ENCODE results near the gene SLC27A4.

SLC27A4 gene

GRCh38 chr9:128339761-128340690 is at the start of gene SLC27A4:
Gene SLC27A4, plus strand, starts transcription at chr9:128340527. Its CDS starts 2,606 bp downstream, at chr9:128343133.
- peak; percentile 44 to 75 (median 55) for DNase-seq (ENCODE audit: low read depth in 3 of 3)

GRCh38 chr9:128292009-128292408 is 48.3 kb upstream of the SLC27A4 start:
- DNase-seq (ENCODE audit: low read depth in 3 of 3) = no peak

- no peak for DNase-seq (ENCODE audit: low read depth in 3 of 3)
Measured at GRCh38 chr9:128293091-128293490, 47.2 kb upstream of the SLC27A4 start.

GRCh38 chr9:128294142-128294541 is 46.2 kb upstream of the SLC27A4 start:
- no peak for DNase-seq (ENCODE audit: low read depth in 3 of 3)

GRCh38 chr9:128296340-128297220 is 43.7 kb upstream of the SLC27A4 start:
- DNase-seq (ENCODE audit: low read depth in 3 of 3) = no peak

- DNase-seq (ENCODE audit: low read depth in 3 of 3) = no peak
Measured at GRCh38 chr9:128297221-128297773, 43.0 kb upstream of the SLC27A4 start.

GRCh38 chr9:128298535-128299482 is 41.5 kb upstream of the SLC27A4 start:
- DNase-seq (ENCODE audit: low read depth in 3 of 3) = no peak

GRCh38 chr9:128304136-128304970 is 36.0 kb upstream of the SLC27A4 start:
- no peak for DNase-seq (ENCODE audit: low read depth in 3 of 3)

- no peak for DNase-seq (ENCODE audit: low read depth in 3 of 3)
Measured at GRCh38 chr9:128304971-128305288, 35.4 kb upstream of the SLC27A4 start.

GRCh38 chr9:128309551-128309950 is 30.8 kb upstream of the SLC27A4 start:
- no peak for DNase-seq (ENCODE audit: low read depth in 3 of 3)

- DNase-seq (ENCODE audit: low read depth in 3 of 3) = no peak
Measured at GRCh38 chr9:128310461-128310860, 29.9 kb upstream of the SLC27A4 start.

GRCh38 chr9:128314697-128315096 is 25.6 kb upstream of the SLC27A4 start:
- DNase-seq (ENCODE audit: low read depth in 3 of 3) = no peak

- no peak for DNase-seq (ENCODE audit: low read depth in 3 of 3)
Measured at GRCh38 chr9:128316421-128316820, 23.9 kb upstream of the SLC27A4 start.

GRCh38 chr9:128317629-128318028 is 22.7 kb upstream of the SLC27A4 start:
- DNase-seq (ENCODE audit: low read depth in 3 of 3) = no peak

GRCh38 chr9:128321343-128321742 is 19.0 kb upstream of the SLC27A4 start:
- DNase-seq (ENCODE audit: low read depth in 3 of 3) = no peak

GRCh38 chr9:128321879-128322403 is 18.4 kb upstream of the SLC27A4 start:
- DNase-seq (ENCODE audit: low read depth in 3 of 3) = no peak

- DNase-seq (ENCODE audit: low read depth in 3 of 3) = peak; percentile 85 to 94 (median 87)
Measured at GRCh38 chr9:128322404-128323211, 17.7 kb upstream of the SLC27A4 start, which contains the start of the genes COQ4 and TRUB2. Gene COQ4, plus strand, starts transcription at chr9:128322839. Its CDS starts 20 bp downstream, at chr9:128322859. Gene TRUB2, minus strand, starts transcription at chr9:128322447. Its CDS starts 39 bp downstream, at chr9:128322408.

GRCh38 chr9:128323212-128323730 is 17.1 kb upstream of the SLC27A4 start:
- DNase-seq (ENCODE audit: low read depth in 3 of 3) = no peak

- DNase-seq (ENCODE audit: low read depth in 3 of 3) = no peak
Measured at GRCh38 chr9:128323791-128324190, 16.5 kb upstream of the SLC27A4 start.

All from stimulated activated CD4-positive, alpha-beta T cell treated with anti-CD3 and anti-CD28 coated beads, TNF-alpha, amount 100 ng/mL, for 48 hours (primary cell).